Ascending aorta (tissue), 2 donors: Measurements from ENCODE around the gene INO80. TPM values are rescaled to one million over a fixed set of nuclear protein-coding genes. Genes with fewer than 3 reads are reported as not detected.
A peak's percentile ranks its signal among the peaks of the same experiment; 100 is the strongest.

ENCODE experiments used
- DNase-seq, 2 donors: peaks; one replicate each; pipeline ENCODE4 v3.0.0-alpha.2; 2019; ENCODE audit warnings: low spot score in 2 of 2
- H3K27ac ChIP-seq, 2 donors: fragments of 200-600 bp; sonication (generic); one replicate each; pipeline ENCODE4 v1.5.1; 2016 to 2017; ENCODE audit warnings: mild to moderate bottlenecking in 1 of 2
- H3K27me3 ChIP-seq: fragments of 200-600 bp; sonication (generic); one replicate; pipeline ENCODE4 v1.5.1; 2017
- H3K36me3 ChIP-seq, 2 donors: fragments of 200-600 bp; sonication (generic); one replicate each; pipeline ENCODE4 v1.5.1; 2016
- H3K4me1 ChIP-seq, 2 donors: fragments of 200-600 bp; sonication (generic); one replicate each; pipeline ENCODE4 v1.5.1; 2016 to 2017; ENCODE audit warnings: mild to moderate bottlenecking in 1 of 2
- H3K4me3 ChIP-seq, 2 donors: fragments of 200-600 bp; sonication (generic); one replicate each; pipeline ENCODE4 v1.5.1; 2016 to 2017; ENCODE audit warnings: mild to moderate bottlenecking in 1 of 2
- H3K9me3 ChIP-seq, 2 donors: fragments of 200-600 bp; sonication (generic); one replicate each; pipeline ENCODE4 v1.5.1; 2016
- CTCF ChIP-seq, 3 experiments: fragments of 200-600 bp in 2 of 3; fragments of 450-650 bp in 1 of 3; sonication (generic) in 2 of 3; IDR thresholded peaks; one replicate each; pipeline ENCODE4 v1.5.1; 2016 to 2019; ENCODE audit warnings: antibody characterized with exemption in 3 of 3, mild to moderate bottlenecking in 1 of 3, moderate library complexity in 1 of 3
- intact Hi-C: fragments of 100-400 bp; cut with DNase I; formaldehyde crosslinking; loops from one replicate; pipeline ENCODE4 v1.15.1; 2023
- total RNA-seq: library from RNA; depleted of rRNA; stranded (reverse); fragments of >200 nt; gene quantifications from one replicate; pipeline ENCODE4 v1.1.0, GENCODE V29; 2016

INO80 gene
- total RNA-seq, 1 donor from 2014 or later: 57.8 TPM

DNA sequence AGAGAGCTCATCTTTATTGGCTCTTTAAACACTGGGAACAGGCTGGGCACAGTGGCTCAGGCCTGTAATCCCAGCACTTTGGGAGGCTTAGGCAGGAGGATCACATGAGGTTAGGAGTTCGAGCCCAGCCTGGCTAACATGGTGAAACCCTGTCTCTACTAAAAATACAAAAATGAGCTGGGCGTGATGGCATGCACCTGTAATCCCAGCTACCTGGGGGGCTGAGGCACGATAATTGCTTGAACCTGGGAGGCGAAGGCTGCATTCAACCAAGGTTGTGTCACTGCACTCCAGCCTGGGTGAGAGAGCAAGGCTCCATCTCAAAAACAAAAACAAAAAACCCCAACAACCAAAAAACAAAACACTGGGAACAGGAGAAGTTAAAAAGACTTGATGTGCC, 90.7 kb downstream of the INO80 start:
- no peak for DNase-seq
- no peak for TF ChIP-seq CTCF (IDR thresholded peaks at IDR 0.05)
- Histone ChIP-seq H3K36me3 (peaks cover 5 to 15% of the 10 kb centered on the region in 2 donors), H3K4me3 (no peak overlapping the region), H3K27me3 (no peaks in the 10 kb centered on the region), H3K27ac (peak overlapping the region; percentile 63 to 76), H3K9me3 (no peaks in the 10 kb centered on the region), H3K4me1 (peaks cover 5 to 26% of the 10 kb centered on the region in 2 donors)
- intact Hi-C loops: loop anchor here (10.0 kb wide), 1 partner anchor 159 kb away; no protein-coding TSS in a partner anchor

DNA sequence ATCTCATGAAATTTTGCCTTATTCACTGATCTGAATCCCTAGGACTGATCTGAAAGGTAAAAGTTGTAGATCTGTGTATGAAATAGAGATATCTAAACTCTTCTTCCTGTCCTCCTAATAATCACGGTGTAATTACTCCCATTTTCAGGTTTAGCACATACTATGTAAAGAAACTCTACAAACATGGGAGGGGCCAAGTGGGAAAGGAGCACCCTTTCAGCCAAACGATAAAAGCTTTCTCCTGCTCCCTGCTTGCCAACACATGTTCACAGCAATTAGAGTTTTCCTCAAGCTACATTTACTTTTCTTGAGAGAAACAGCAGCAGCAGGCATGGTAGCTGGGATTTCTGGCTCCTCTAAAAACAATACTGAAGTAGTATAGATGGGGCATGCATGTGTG, 91.2 kb downstream of the INO80 start:
- peak overlapping the region; percentile 63 to 76 for H3K27ac ChIP-seq
- intact Hi-C loops: loop anchor here (5.0 to 10.0 kb wide), 2 partner anchors 160 to 168 kb away; no protein-coding TSS in a partner anchor

DNA sequence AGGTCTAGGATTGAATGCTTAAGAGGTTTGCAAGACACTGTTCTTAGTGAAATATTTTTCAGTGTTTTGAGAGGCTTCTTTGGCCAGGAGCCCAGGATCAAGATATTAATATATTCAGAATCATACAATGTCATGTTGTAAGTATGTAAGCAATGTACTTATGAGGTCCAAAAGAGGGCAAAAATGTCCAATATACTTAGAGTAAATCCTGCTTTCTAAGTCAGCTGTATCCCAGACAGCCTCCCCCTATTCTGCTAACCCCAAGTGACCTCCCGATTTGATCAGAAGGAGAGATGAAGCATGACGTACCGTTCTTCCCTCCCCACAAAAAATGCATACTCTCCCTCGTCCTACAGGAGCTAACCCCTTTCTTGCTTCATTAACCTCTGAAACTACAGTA, 91.9 kb downstream of the INO80 start:
- TF ChIP-seq CTCF (IDR thresholded peaks at IDR 0.05): no peak
- H3K4me3 ChIP-seq: peak overlapping the region in 1 of 2 donors; percentile 23
- intact Hi-C loops: loop anchor here (5.0 to 10.0 kb wide), 2 partner anchors 161 to 167 kb away; no protein-coding TSS in a partner anchor

More for the DNA sequence above, 91.2 kb downstream of the INO80 start:
- H3K4me1 ChIP-seq: peaks cover 5 to 26% of the 10 kb centered on the region in 2 donors
- TF ChIP-seq CTCF (IDR thresholded peaks at IDR 0.05): no peak
- no peak for DNase-seq
- H3K36me3 ChIP-seq: peaks cover 6 to 20% of the 10 kb centered on the region in 2 donors
- H3K9me3 ChIP-seq: no peaks in the 10 kb centered on the region
- no peak overlapping the region for H3K4me3 ChIP-seq
- H3K27me3 ChIP-seq: no peaks in the 10 kb centered on the region

GRCh38 chr15:41022487-41023090, 93.5 kb downstream of the INO80 start:
- Histone ChIP-seq H3K9me3 (no peaks in the 10 kb centered on the region), H3K4me1 (peaks cover 5 to 31% of the 10 kb centered on the region in 2 donors), H3K36me3 (peaks cover 11 to 23% of the 10 kb centered on the region in 2 donors), H3K27ac (peak overlapping the region; percentile 51 to 76), H3K4me3 (no peak overlapping the region), H3K27me3 (no peaks in the 10 kb centered on the region)
- DNase-seq: peak in 1 of 2 donors; percentile 70
- peak; percentile 67 to 87 (median 72) for TF ChIP-seq CTCF (IDR thresholded peaks at IDR 0.05)
- intact Hi-C loops: loop anchor here (1.0 to 10.0 kb wide), 5 partner anchors 38 to 165 kb away; no protein-coding TSS in a partner anchor

More for the DNA sequence above, 91.9 kb downstream of the INO80 start:
- H3K27me3 ChIP-seq: no peaks in the 10 kb centered on the region
- DNase-seq: peak in 1 of 2 donors; percentile 68
- H3K9me3 ChIP-seq: no peaks in the 10 kb centered on the region
- H3K4me1 ChIP-seq: peaks cover 5 to 26% of the 10 kb centered on the region in 2 donors
- peaks cover 11 to 21% of the 10 kb centered on the region in 2 donors for H3K36me3 ChIP-seq
- H3K27ac ChIP-seq: peak overlapping the region; percentile 63 to 76

GRCh38 chr15:41020829-41021228, 95.3 kb downstream of the INO80 start:
- no peak for DNase-seq
- no peak for TF ChIP-seq CTCF (IDR thresholded peaks at IDR 0.05)
- H3K4me1 ChIP-seq: peaks cover 5 to 27% of the 10 kb centered on the region in 2 donors
- no peak overlapping the region for H3K27ac ChIP-seq
- intact Hi-C loops: loop anchor here (5.0 to 10.0 kb wide), 2 partner anchors 164 kb away; no protein-coding TSS in a partner anchor
- no peak overlapping the region for H3K4me3 ChIP-seq
- H3K9me3 ChIP-seq: no peaks in the 10 kb centered on the region
- H3K27me3 ChIP-seq: no peaks in the 10 kb centered on the region
- H3K36me3 ChIP-seq: peaks cover 11 to 21% of the 10 kb centered on the region in 2 donors
